GM18909 (cell line): ENCODE measurements around the gene OAS2.
"Not testable (repeated sequence)": the region's sequence is repeated elsewhere in the genome, so short reads cannot be mapped to it uniquely, and the experiment has no call there.

Experiments
- ATAC-seq: cut with Tn5 transposase; IDR thresholded peaks from one replicate; pipeline ENCODE4 v1.9.1; 2021; ENCODE audit warnings: mild to moderate bottlenecking; ENCODE audit not compliant: unreplicated experiment, poor library complexity

The OAS2 gene

DNA sequence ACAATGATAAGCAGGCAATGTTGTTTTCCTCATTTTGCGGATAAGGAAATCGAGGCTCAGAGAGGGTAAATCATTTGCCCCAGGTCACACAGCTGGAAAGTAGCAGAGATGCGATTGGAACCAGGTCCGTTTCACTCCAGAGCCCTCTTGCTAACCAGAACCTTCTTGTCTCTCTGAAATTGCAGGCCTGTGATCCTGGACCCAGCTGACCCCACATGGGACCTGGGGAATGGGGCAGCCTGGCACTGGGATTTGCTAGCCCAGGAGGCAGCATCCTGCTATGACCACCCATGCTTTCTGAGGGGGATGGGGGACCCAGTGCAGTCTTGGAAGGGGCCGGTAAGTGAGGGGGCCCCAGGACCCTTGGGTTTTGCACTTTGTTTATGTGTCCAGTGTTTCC, 30.6 kb upstream of the OAS2 start:
- no peak for ATAC-seq

DNA sequence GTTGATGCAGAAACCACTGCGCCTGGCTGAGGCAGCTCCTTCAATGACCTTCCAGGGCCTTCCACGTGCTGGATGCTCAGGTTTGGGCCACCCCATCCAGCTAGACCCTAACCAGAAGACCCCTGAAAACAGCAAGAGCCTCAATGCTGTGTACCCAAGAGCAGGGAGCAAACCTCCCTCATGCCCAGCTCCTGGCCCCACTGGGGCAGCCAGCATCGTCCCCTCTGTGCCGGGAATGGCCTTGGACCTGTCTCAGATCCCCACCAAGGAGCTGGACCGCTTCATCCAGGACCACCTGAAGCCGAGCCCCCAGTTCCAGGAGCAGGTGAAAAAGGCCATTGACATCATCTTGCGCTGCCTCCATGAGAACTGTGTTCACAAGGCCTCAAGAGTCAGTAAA, 29.5 kb upstream of the OAS2 start:
- no peak for ATAC-seq

DNA sequence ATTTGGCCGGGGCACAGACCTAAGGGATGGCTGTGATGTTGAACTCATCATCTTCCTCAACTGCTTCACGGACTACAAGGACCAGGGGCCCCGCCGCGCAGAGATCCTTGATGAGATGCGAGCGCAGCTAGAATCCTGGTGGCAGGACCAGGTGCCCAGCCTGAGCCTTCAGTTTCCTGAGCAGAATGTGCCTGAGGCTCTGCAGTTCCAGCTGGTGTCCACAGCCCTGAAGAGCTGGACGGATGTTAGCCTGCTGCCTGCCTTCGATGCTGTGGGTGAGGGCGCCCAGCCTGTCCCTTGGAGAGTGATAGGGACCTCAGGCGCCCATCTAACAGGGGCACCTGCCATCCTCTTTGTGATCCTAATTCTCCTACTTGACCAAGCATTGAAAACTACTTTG, 27.6 kb upstream of the OAS2 start:
- no peak for ATAC-seq

DNA sequence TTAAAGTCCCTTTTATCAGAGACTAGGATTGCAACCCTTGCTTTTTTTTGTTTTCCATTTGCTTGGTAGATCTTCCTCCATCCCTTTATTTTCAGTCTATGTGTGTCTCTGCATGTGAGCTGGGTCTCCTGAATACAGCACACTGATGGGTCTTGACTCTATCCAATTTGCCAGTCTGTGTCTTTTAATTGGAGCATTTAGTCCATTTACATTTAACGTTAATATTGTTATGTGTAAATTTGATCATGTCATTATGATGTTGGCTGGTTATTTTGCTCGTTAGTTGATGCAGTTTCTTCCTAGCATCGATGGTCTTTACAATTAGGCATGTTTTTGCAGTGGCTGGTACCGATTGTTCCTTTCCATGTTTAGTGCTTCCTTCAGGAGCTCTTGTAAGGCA, 21.2 kb upstream of the OAS2 start:
- not testable (repeated sequence) for ATAC-seq

DNA sequence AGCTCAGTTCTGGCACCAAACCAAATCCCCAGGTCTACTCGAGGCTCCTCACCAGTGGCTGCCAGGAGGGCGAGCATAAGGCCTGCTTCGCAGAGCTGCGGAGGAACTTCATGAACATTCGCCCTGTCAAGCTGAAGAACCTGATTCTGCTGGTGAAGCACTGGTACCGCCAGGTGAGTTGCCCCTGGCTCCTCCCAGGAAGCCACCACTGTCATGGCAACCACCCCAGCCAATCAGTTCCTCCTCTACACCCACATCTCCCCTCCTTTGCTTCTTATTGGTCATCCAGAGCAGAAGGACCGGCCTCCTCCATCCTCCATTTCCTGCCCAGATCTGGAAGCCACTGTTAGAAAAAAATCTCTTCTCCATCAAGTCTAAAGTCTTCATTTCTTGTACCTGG, 17.2 kb upstream of the OAS2 start:
- no peak for ATAC-seq

DNA sequence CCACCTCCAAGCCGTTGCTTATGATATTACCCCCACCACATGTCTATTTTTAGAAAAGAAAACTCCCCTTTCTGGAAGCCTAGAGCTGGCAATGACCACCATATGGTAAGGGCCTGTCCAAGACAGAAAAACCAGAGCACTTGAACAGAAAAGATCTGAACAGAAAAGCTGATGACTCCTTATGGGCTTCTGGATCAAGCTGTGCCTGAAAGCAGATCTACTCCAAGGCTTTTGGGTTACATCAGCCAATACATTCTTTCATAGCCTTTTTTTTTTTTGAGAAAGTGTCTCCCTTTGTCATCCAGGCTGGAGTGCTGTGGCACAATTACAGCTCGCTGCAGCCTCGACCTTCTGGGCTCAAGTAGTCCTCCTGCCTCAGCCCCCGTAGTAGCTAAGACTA, 16.8 kb upstream of the OAS2 start:
- no peak for ATAC-seq

DNA sequence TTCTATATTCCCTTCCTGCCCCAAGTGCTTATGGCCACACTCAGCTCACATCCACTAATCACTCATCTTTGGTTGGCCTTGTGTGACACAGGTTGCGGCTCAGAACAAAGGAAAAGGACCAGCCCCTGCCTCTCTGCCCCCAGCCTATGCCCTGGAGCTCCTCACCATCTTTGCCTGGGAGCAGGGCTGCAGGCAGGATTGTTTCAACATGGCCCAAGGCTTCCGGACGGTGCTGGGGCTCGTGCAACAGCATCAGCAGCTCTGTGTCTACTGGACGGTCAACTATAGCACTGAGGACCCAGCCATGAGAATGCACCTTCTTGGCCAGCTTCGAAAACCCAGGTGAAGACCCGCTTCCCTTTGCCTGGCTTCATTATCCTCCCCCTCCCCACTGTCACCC, 15.8 kb upstream of the OAS2 start:
- ATAC-seq = no peak

DNA sequence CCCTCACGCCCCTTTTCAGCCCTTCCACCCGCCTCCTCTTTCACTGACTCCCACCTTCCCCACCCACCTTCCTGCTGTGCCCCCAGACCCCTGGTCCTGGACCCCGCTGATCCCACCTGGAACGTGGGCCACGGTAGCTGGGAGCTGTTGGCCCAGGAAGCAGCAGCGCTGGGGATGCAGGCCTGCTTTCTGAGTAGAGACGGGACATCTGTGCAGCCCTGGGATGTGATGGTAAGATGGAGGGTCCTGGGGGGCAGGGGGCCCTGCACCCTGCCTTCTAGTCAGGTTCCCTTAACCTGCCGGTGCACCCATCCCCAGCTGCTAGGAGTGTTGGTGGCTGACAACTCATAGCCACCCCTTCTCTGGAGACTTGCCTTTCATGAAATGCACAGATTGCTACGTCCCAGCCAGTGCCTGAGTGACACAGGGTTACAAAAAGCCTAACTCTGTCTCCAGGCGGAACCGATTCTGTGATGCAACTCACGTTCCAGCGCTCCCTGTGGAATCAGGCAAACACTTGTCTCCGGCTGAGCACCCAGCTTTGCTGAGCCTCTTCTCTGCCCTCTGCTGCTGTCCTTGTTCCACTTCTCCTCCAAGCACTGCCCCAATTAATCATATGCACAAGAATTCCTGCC, 15.0 kb upstream of the OAS2 start:
- no peak for ATAC-seq

DNA sequence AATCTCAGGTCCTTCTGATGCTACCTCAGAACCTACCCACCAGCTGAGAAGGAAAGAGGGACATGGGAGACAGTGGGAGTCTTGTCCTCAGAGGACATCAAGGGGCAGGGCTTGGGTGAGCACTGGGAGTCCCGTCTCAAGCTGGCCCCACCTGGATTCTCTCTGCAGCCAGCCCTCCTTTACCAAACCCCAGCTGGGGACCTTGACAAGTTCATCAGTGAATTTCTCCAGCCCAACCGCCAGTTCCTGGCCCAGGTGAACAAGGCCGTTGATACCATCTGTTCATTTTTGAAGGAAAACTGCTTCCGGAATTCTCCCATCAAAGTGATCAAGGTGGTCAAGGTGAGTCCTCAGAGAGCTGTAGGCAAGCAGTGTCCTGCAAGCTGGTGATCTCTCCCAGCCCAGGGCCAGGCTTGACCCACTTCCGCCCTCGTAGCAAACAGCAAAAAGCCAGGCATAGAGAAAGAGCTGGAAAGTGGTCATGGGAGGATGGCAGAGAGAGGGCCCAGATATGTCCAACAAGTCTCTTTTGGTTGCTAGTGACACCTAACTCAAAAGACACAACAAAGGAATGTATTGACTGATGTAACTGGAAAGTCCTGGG, 14.2 kb upstream of the OAS2 start:
- ATAC-seq = no peak

DNA sequence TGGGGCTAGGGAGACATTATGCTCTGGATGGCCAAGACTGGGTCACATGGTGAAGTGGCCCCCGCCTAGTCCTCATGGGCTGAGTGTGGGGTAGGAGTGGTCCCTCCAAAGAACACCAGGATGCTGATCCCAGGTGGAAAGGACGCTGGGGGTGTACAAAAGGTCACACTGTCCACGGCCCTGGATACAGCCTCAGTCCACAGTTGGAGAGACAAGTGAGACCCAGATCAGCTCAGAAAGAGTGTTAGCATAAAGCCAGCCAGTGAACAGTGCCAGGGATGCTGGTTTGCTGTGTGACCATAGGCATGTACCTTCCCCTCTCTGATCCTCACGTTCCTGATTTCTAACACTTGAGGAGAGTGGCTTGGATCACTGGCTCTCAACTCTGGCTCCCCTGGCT, 13.4 kb upstream of the OAS2 start:
- no peak for ATAC-seq

DNA sequence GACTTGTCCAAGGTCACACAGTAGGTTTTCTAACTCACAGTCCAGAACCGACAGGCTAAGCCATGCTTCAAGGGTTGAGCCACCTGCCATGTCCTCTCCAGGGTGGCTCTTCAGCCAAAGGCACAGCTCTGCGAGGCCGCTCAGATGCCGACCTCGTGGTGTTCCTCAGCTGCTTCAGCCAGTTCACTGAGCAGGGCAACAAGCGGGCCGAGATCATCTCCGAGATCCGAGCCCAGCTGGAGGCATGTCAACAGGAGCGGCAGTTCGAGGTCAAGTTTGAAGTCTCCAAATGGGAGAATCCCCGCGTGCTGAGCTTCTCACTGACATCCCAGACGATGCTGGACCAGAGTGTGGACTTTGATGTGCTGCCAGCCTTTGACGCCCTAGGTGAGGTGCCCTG, 12.7 kb upstream of the OAS2 start:
- no peak for ATAC-seq

DNA sequence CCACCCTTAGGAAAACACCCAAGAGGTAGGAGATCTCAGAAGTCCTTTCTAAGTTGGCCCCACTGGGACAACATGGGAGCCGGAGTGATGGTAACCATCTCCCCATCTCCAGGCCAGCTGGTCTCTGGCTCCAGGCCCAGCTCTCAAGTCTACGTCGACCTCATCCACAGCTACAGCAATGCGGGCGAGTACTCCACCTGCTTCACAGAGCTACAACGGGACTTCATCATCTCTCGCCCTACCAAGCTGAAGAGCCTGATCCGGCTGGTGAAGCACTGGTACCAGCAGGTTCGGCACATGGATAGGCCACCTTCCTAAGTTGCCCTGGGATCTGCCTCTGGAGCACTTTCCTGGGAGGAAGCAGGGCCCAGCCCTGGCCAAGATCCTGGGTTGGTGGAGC, 11.0 kb upstream of the OAS2 start:
- no peak for ATAC-seq

DNA sequence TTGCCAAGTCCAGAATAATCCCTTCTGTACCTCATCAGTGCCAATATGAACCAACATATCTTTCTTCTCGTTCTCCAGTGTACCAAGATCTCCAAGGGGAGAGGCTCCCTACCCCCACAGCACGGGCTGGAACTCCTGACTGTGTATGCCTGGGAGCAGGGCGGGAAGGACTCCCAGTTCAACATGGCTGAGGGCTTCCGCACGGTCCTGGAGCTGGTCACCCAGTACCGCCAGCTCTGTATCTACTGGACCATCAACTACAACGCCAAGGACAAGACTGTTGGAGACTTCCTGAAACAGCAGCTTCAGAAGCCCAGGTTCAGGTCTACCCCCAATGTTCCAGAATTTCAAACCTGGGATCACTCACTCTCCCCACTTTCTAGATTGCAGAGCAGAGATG, 10.5 kb upstream of the OAS2 start:
- ATAC-seq = no peak

DNA sequence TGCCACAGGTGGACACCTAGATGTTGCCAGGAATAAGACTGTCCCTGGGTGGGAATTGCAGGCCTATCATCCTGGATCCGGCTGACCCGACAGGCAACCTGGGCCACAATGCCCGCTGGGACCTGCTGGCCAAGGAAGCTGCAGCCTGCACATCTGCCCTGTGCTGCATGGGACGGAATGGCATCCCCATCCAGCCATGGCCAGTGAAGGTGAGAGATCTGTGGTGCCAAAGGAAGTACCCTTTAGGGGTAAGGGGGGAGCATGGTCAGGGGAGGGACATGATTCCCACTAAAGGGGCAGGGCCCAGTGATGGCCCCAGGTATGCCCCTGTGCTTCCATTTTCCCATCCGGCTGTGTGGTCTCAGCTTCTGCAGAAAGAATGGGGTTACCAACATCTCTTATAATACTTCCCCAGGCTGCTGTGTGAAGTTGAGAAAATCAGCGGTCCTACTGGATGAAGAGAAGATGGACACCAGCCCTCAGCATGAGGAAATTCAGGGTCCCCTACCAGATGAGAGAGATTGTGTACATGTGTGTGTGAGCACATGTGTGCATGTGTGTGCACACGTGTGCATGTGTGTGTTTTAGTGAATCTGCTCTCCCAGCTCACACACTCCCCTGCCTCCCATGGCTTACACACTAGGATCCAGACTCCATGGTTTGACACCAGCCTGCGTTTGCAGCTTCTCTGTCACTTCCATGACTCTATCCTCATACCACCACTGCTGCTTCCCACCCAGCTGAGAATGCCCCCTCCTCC, 8.6 kb upstream of the OAS2 start:
- no peak for ATAC-seq

DNA sequence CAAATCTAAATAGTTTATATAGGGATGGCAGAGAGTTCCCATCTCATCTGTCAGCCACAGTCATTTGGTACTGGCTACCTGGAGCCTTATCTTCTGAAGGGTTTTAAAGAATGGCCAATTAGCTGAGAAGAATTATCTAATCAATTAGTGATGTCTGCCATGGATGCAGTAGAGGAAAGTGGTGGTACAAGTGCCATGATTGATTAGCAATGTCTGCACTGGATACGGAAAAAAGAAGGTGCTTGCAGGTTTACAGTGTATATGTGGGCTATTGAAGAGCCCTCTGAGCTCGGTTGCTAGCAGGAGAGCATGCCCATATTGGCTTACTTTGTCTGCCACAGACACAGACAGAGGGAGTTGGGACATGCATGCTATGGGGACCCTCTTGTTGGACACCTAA, 7.9 kb upstream of the OAS2 start:
- ATAC-seq = no peak

DNA sequence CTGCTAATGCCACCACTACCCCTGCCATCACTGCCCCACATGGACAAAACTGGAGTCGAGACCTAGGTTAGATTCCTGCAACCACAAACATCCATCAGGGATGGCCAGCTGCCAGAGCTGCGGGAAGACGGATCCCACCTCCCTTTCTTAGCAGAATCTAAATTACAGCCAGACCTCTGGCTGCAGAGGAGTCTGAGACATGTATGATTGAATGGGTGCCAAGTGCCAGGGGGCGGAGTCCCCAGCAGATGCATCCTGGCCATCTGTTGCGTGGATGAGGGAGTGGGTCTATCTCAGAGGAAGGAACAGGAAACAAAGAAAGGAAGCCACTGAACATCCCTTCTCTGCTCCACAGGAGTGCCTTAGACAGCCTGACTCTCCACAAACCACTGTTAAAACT, 7.1 kb upstream of the OAS2 start:
- no peak for ATAC-seq

DNA sequence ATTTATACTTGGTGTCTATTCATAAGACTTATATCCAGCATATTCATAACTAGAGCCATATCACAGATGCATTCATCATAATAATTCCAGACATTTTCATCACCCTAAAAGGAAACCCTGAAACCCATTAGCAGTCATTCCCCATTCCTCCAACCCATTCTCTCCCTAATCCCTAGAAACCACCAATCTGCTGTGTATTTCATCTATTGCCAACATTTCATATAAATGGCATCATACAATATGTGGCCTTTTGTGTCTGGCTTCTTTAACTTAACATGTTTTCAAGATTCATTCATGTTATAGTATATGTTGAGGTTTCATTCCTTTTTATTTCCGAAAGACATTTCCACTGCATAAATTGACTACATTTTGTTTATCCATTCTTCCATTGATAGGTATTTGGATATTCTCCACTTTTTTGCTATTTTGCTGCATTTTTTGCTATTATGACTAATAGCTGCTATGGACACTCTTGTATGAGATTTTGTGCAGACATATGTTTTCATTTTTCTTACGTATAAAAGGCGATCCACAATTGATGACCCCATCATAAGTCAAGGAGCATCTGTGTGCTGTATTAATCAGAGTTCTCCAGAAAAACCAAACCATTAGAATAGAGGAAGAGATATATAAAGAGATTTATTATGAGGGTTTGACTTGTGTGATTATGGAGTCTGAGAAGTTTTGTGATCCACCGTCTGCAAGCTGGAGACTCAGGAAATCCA, 5.1 kb upstream of the OAS2 start:
- ATAC-seq = no peak

DNA sequence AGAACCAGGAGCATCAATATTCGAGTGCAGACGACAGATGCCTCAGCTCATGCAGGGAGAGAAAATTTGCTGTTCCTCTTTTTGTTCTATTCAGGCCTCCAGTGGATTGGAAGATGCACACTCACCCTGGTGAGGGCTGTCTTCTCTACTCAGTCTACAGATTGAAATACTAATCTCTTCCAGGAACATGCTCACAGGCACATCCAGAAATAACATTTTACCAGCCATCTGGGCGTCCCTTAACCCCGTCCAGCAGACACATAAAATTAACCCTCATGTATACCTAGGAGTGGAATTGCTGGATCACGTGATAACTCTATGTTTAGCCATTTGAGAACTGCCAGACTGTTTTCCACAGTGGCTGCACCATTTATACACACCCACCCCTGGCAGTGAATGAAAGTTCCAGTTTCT, 4.5 kb upstream of the OAS2 start:
- ATAC-seq = no peak

DNA sequence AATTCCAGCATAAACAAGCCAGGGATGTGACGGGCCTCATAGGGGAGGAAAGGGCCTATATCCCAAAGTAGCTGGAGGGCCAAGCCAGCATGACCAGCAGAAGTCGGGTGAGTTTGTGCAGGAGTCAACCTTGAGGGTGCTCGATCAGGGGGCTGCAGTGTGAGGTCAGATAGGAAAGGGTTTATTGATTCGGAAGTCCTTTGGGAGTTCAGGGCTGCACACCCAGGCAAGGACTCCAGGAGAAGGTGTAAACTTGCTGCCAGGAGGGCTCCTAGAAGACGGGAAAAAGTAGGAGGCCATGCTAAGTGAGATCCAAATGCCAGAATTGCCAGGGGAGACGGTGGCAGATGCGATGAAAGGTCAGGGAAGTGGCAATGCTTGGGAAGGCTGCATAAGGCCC, 3.4 kb upstream of the OAS2 start:
- no peak for ATAC-seq

DNA sequence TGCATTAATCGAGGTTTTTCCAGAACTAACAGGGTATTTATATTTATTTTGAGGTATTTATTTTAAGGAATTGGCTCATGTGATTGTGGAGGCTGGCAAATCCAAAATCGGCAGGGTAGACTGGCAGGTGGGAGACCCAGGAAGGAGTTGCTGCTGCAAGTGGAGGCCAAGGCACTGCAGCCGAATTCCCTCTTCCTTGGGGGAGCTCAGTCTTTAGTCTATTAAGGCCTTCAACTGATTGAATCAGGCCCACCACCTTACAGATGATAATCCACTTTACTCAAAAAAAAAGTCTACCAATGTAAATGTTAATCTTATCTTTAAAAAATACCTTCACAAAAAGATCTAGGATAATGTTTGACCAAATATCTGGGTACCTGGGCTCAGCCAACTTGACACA, 1.2 kb upstream of the OAS2 start:
- no peak for ATAC-seq

DNA sequence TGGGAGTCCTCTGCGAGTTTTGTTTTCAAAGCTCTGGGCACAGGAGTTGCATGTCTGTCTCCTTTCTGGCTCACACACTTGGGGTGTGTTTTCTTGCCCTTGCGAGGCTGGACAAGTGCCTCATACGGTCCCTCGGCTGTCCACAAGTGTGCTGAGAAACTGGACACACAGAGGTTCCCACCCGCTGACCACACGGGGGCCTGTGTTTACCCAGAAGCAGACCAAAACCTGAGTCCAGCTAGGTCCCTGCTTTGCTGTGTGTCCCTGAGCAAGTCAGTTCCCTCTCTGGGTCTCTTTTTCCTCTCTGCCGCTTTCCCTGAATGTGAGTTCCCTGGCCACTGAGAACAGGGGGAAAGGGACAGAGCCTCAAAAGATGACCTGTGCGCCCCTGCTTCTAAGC, 678 bp upstream of the OAS2 start:
- ATAC-seq = no peak
